GM12873 (cell line): ENCODE measurements around the gene KCNE1.

Experiments used
- CTCF ChIP-seq: IDR thresholded peaks from 2 replicates; pipeline ENCODE4 v1.5.1; 2012; ENCODE audit warnings: low read depth, mild to moderate bottlenecking, moderate library complexity, low read length, control low read depth; ENCODE audit not compliant: insufficient read depth; ENCODE audit errors: missing control alignments

The KCNE1 gene

GRCh38 chr21:34554227-34554626 lies 42.2 kb upstream of the KCNE1 start:
- TF ChIP-seq CTCF = no peak

- no peak for TF ChIP-seq CTCF
These were observed 41.3 kb upstream of the KCNE1 start for GRCh38 chr21:34553151-34553952.

DNA sequence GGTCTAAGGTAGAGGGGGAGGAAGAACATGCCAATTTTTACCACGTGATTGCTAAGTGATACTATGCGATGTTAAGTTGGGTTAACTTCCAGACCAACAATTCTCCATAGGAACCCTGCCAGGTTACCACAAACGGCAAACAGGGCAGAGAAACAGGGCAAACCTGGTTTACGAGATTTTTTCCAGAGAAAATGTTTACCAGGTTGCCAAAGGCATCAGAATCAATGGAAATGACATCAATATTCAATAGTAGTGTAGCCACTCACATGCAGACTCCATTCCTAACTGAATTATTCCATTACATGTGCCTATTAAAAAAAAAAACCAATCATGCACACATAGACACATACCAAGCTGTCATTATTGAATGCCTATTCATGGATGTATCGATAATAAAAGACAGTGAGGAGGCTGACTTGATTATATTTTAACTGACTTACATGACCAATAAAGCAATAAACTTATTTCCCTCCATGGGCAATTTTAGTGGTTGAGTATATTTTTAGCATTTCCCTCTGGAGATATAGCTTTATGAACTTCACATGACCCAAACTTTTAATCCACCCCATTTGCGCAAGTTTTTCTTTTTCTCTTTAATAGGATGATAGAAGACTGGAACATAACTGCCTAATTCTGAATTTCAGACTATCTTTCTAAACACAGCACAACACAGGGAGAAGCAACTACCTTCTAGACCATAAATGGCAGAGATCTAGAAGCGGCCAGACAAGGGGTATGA lies 40.5 kb upstream of the KCNE1 start:
- no peak for TF ChIP-seq CTCF

- no peak for TF ChIP-seq CTCF
These were observed 38.3 kb upstream of the KCNE1 start for GRCh38 chr21:34550182-34550799.

- no peak for TF ChIP-seq CTCF
These were observed 36.9 kb upstream of the KCNE1 start for GRCh38 chr21:34548781-34549376.

- no peak for TF ChIP-seq CTCF
These were observed 34.5 kb upstream of the KCNE1 start for GRCh38 chr21:34546542-34546941.
